ENCODE results near the gene PELO. TPM values are rescaled to one million over a fixed set of nuclear protein-coding genes. Genes with fewer than 3 reads are reported as not detected.
A peak's percentile ranks its signal among the peaks of the same experiment; 100 is the strongest.

PELO gene
- total RNA-seq (2021) (19.8 and 21.5 TPM in 2 replicates), Bru-seq, nascent RNA (percentile 93 among the genes with signal in this experiment), BruChase-seq, experiment 1, labeled RNA remaining after a 2-hour chase (percentile 96 among the genes with signal in this experiment), BruChase-seq, experiment 2, labeled RNA remaining after a 6-hour chase (percentile 85 among the genes with signal in this experiment)
- long read RNA-seq, partial matches to known transcripts = 76 of 88 reads
- long read RNA-seq, other reads (novel, unspliced or antisense) = 12 of 88 reads

- no peaks in the 10 kb centered on the region for H3K36me3 ChIP-seq (ENCODE audit: low read depth)
- H3K4me1 ChIP-seq (replicated peaks; ENCODE audit: insufficient read depth) = peaks cover 29% of the 10 kb centered on the region
- peaks cover 15% of the 10 kb centered on the region; the same call in 1 of the 2 replicates for H3F3A ChIP-seq (ENCODE audit: insufficient read depth, low read depth)
- no peaks in the 10 kb centered on the region for H4K20me1 ChIP-seq (ENCODE audit: insufficient read depth)
- H3K9me3 ChIP-seq (ENCODE audit: insufficient read depth, low read depth) = no peaks in the 10 kb centered on the region
- H2AFZ ChIP-seq = peak within 1 kb of the TSS; percentile 88
- H3K27ac ChIP-seq = peak within 1 kb of the TSS; percentile 30
- H3K4me2 ChIP-seq = peak within 1 kb of the TSS; percentile 83
- no peaks in the 10 kb centered on the region for H3K27me3 ChIP-seq (ENCODE audit: insufficient read depth, low read depth)
- no peaks in the 10 kb centered on the region for H3K79me2 ChIP-seq (ENCODE audit: low read depth)
- peak; percentile 65 for DNase-seq
- ChIA-PET CTCF (interaction anchor here (0.6 to 1.1 kb wide), 2 partner anchors 122 to 128 kb away, joined by 3 to 8 read pairs; no protein-coding TSS in a partner anchor), POLR2A (ENCODE audit: unreplicated experiment) (interaction anchor here (0.5 kb wide), 1 partner anchor 12 kb away, joined by 6 read pairs; no protein-coding TSS in a partner anchor)
- H3K4me3 ChIP-seq = peak within 1 kb of the TSS; percentile 67
- BruUV-seq (replicated peaks) = TSS peak; percentile 50
- no peak; the same call in 1 of the 2 replicates for TF ChIP-seq CTCF (conservative IDR thresholded peaks at IDR 0.05)
- TF ChIP-seq EZH2 (IDR thresholded peaks at IDR 0.05; ENCODE audit: low read depth) = no peak
- no peaks in the 10 kb centered on the region for H3K9me2 ChIP-seq (ENCODE audit: insufficient read depth)
- intact Hi-C loops (cut with micrococcal nuclease; ENCODE audit: unreplicated experiment) = loop anchor here (1.0 to 5.0 kb wide), 4 partner anchors 11 to 309 kb away; partner anchors contain the start of gene ITGA2
Measured at GRCh38 chr5:52787600-52788504, at the start of gene PELO, which contains the start of gene ITGA1. Gene PELO (plus strand): TSS chr5:52787916. CDS start chr5:52800395, 12,479 bp downstream. Gene ITGA1 (plus strand): TSS chr5:52787916. CDS start chr5:52788354, 438 bp downstream.

- Histone ChIP-seq H3K27me3 (ENCODE audit: insufficient read depth, low read depth) (no peaks in the 10 kb centered on the region), H4K20me1 (ENCODE audit: insufficient read depth) (no peaks in the 10 kb centered on the region), H3K4me2 (no peak overlapping the region), H3K9me2 (ENCODE audit: insufficient read depth) (no peaks in the 10 kb centered on the region), H3K36me3 (ENCODE audit: low read depth) (no peaks in the 10 kb centered on the region), H3F3A (ENCODE audit: insufficient read depth, low read depth) (no peaks in the 10 kb centered on the region), H3K4me1 (replicated peaks; ENCODE audit: insufficient read depth) (no peaks in the 10 kb centered on the region), H3K27ac (no peak overlapping the region), H3K79me2 (ENCODE audit: low read depth) (no peaks in the 10 kb centered on the region), H3K4me3 (no peak overlapping the region), H2AFZ (no peak overlapping the region), H3K9me3 (ENCODE audit: insufficient read depth, low read depth) (no peaks in the 10 kb centered on the region)
- intact Hi-C loops (cut with micrococcal nuclease; ENCODE audit: unreplicated experiment) = no loop called here
- no TSS peak for BruUV-seq (replicated peaks)
- no peak for TF ChIP-seq EZH2 (IDR thresholded peaks at IDR 0.05; ENCODE audit: low read depth)
- no peak for TF ChIP-seq CTCF (conservative IDR thresholded peaks at IDR 0.05)
- CTCF ChIA-PET = no interaction called here
- DNase-seq = no peak
- POLR2A ChIA-PET (ENCODE audit: unreplicated experiment) = no interaction called here
Measured at GRCh38 chr5:52738095-52738506, 49.6 kb upstream of the PELO start.

- CTCF ChIA-PET = no interaction called here
- intact Hi-C loops (cut with micrococcal nuclease; ENCODE audit: unreplicated experiment) = no loop called here
- H3K4me2 ChIP-seq = no peak overlapping the region
- H3K4me1 ChIP-seq (replicated peaks; ENCODE audit: insufficient read depth) = no peaks in the 10 kb centered on the region
- H4K20me1 ChIP-seq (ENCODE audit: insufficient read depth) = no peaks in the 10 kb centered on the region
- H3K9me2 ChIP-seq (ENCODE audit: insufficient read depth) = no peaks in the 10 kb centered on the region
- no peaks in the 10 kb centered on the region for H3K79me2 ChIP-seq (ENCODE audit: low read depth)
- no peak for DNase-seq
- H3K36me3 ChIP-seq (ENCODE audit: low read depth) = no peaks in the 10 kb centered on the region
- H2AFZ ChIP-seq = no peak overlapping the region
- no peaks in the 10 kb centered on the region for H3K9me3 ChIP-seq (ENCODE audit: insufficient read depth, low read depth)
- BruUV-seq (replicated peaks) = no TSS peak
- POLR2A ChIA-PET (ENCODE audit: unreplicated experiment) = no interaction called here
- no peaks in the 10 kb centered on the region for H3K27me3 ChIP-seq (ENCODE audit: insufficient read depth, low read depth)
- no peaks in the 10 kb centered on the region for H3F3A ChIP-seq (ENCODE audit: insufficient read depth, low read depth)
- H3K4me3 ChIP-seq = no peak overlapping the region
- H3K27ac ChIP-seq = no peak overlapping the region
- no peak for TF ChIP-seq CTCF (conservative IDR thresholded peaks at IDR 0.05)
- TF ChIP-seq EZH2 (IDR thresholded peaks at IDR 0.05; ENCODE audit: low read depth) = no peak
Measured at GRCh38 chr5:52740007-52740406, 47.7 kb upstream of the PELO start.

Data from PC-9 (cell line).